ENCODE data around the gene YOD1.

The YOD1 gene

GRCh38 chr1:207055386-207056001, 4.5 kb upstream of the YOD1 start:
- TF ChIP-seq CTCF (conservative IDR thresholded peaks at IDR 0.05), result no peak
- TF ChIP-seq ZFX (IDR thresholded peaks at IDR 0.05), result no peak
- no peak overlapping the region for H3K27ac ChIP-seq

DNA sequence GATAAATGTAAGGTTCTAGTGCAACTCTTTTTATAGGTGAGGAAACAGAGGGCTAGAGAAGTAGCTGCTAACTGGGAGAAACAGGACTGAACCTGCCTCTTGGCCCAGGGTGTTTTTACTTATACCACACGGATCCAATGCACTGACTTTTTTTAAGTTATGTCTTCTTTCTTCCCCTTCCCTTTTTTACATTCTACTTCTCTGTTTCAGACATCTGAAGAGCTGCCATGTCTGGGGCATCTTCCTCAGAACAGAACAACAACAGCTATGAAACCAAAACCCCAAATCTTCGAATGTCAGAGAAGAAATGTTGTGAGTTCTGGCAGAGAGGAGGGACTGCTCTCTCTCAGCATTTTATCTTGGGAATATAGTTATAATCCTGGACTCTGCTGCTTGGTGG, 3.5 kb upstream of the YOD1 start:
- TF ChIP-seq ZFX (IDR thresholded peaks at IDR 0.05) (no peak), CTCF (conservative IDR thresholded peaks at IDR 0.05) (no peak)
- H3K27ac ChIP-seq, result no peak overlapping the region

DNA sequence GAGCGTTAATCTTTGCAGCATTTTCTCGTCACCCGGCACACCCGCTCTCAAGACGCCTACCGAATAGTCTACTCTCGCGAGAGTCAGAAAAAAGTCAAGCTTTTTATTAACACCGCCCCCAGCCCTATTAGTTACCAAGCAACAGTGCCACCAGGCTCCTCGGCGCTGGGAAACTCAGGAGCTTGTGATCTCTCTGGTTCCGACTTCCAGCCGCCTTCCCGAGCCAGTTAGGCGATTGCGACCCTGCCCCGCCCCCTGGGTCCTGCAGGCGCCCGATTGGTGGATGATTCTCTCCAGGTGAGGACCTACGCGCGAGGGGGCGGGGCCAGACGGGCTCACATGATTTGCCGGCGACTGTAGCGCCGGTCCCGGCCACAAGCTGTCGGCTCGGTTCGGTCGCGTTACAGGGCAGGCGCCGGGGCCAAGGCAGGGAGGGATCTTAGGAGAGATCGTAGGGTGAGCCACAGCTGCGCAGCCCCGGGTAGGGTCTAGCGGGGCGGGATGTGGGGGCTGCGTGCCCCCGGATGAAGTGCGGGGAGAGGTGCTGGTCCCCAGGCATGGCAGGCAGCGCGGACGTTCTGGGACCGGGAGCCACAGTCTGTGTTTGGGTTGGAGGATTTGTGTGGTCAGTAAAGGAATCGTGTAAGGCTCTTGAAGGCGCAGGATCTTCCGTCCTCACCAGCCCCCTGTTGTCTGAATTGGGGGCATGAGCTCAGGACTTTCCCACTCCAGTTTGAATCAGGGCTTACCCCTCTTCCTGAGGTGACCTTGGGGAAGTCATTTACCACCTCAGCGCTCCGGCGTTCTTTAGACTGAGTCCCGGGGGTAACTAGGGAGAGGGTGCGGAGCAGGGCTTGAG, 2.1 kb upstream of the YOD1 start, which contains the start of gene PFKFB2:
Gene PFKFB2 (plus strand): TSS at position 365 of the 859 bp plus-strand sequence. CDS start 1,443 bp downstream, outside the sequence.
- TF ChIP-seq ZFX (IDR thresholded peaks at IDR 0.05) (no peak), CTCF (conservative IDR thresholded peaks at IDR 0.05) (no peak; the same call in 1 of the 2 replicates)
- peak within 1 kb of the TSS; percentile 83 for H3K27ac ChIP-seq

GRCh38 chr1:207050480-207051190, 373 bp downstream of the YOD1 start:
- peak overlapping the region; percentile 99 for H3K27ac ChIP-seq
- TF ChIP-seq CTCF (conservative IDR thresholded peaks at IDR 0.05) (no peak), ZFX (IDR thresholded peaks at IDR 0.05) (0 out of 2 replicates have a peak, but pooled peaks have one; percentile 44)

GRCh38 chr1:207049974-207050391, 1.0 kb downstream of the YOD1 start:
- H3K27ac ChIP-seq, result peak overlapping the region; percentile 99
- TF ChIP-seq ZFX (IDR thresholded peaks at IDR 0.05), result no peak
- TF ChIP-seq CTCF (conservative IDR thresholded peaks at IDR 0.05), result peak; percentile 93

DNA sequence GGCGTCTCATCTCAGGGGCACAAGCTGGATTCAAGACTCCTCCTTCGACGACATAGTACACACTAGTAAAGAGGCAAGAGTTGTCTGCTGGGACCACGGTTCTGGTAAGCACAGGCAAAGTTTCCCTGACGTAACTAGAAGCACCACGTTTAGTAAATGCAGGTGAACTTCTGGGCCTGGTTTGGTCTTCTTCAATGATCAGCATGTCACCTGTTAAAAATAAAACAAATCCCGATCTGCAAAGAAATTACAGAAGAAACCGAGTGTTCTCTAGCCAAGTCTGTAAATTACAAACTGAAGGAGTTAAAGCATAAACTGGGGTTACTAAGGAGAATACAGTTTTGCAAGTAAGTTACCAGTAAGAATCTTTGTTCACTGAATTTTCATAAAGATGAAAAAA, 1.5 kb downstream of the YOD1 start:
- TF ChIP-seq ZFX (IDR thresholded peaks at IDR 0.05) (no peak), CTCF (conservative IDR thresholded peaks at IDR 0.05) (no peak)
- H3K27ac ChIP-seq, result no peak overlapping the region; the same call in 1 of the 2 replicates
